HL-60/S4 (cell line): ENCODE measurements around the gene NAP1L2.
"Not testable (repeated sequence)": the region's sequence is repeated elsewhere in the genome, so short reads cannot be mapped to it uniquely, and the experiment has no call there.

Source experiments
- in situ Hi-C: fragments of 300-500 bp; cut with MboI; formaldehyde crosslinking; loops from 2 replicates; pipeline ENCODE4 v1.14.3; 2022; ENCODE audit warnings: low sequenced_read_pairs

NAP1L2 gene, protein sequence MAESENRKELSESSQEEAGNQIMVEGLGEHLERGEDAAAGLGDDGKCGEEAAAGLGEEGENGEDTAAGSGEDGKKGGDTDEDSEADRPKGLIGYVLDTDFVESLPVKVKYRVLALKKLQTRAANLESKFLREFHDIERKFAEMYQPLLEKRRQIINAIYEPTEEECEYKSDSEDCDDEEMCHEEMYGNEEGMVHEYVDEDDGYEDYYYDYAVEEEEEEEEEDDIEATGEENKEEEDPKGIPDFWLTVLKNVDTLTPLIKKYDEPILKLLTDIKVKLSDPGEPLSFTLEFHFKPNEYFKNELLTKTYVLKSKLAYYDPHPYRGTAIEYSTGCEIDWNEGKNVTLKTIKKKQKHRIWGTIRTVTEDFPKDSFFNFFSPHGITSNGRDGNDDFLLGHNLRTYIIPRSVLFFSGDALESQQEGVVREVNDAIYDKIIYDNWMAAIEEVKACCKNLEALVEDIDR

DNA sequence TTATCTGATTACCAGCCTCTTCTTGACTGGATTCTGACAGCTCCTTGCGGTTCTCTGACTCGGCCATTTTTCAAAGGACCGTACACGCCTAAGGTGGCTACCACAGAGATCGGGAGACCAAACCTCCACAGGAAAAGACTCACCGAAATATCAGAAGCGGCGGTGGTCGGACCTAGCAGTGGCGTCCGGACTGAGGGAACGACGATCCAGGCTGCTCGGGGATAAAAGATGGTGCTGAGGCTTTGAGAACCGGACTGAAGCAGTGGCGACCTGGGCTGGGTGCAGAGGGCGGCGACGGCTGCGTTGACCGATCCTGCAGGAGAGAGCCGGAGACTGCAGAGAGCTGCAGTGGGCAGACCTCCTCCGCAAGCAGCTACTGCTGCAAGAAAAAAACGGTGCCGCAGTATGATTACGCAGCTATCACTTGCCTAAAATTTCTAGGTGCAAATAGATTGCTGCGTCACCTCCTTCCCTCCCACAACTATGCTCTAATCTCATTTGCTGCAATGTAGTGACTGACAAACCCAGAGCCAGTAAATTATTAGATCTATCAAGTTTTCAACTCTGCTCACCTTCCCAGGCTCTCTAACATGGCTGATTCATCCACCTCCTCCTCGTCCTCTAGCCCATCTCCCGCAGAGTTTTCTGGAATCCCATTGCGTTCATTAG lies at the start of gene NAP1L2:
Gene NAP1L2, minus strand, starts transcription at position 426 of the 669 bp plus-strand sequence. Its CDS starts 359 bp downstream, at position 67.
- in situ Hi-C loops = no loop called here

DNA sequence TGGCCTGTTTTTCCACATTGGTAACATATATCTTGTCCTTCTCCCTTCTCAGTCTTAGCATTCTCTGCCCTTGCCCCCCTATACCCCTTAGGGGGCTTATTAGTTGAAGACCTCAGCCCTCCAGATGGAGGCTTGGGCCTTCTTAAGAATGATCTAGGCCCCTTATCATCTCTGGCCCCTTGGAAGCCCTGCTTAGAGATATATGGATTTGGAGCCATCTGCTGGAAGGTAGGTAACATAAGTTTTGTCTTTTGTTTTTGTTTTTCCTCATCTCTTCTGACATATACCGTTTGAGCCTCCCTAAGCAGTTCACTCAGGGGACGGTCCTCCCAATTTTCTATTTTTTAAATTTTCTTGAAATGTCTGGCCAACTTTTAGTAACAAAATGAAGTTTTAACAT lies 48.3 kb upstream of the NAP1L2 start:
- in situ Hi-C loops = no loop called here

DNA sequence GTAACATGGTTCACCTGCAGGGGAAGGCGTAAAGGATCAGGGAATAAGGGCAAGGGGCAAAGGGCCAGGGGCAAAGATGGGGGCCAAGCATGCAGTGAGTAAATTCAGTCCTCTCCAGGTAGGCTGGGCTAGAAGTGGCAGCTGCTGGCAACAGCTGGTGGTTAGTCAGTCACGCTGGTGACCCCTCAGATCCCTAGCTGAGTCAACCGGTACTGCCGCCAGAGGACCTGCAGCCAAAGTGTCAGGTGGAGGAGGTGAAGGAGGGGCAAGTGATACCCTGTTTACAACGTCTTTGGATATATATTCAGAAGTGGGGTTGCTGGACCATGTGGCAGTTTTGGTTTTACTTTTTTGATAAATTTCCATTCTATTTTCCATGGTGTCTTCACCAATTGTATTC lies 24.6 kb upstream of the NAP1L2 start:
- in situ Hi-C loops = no loop called here

DNA sequence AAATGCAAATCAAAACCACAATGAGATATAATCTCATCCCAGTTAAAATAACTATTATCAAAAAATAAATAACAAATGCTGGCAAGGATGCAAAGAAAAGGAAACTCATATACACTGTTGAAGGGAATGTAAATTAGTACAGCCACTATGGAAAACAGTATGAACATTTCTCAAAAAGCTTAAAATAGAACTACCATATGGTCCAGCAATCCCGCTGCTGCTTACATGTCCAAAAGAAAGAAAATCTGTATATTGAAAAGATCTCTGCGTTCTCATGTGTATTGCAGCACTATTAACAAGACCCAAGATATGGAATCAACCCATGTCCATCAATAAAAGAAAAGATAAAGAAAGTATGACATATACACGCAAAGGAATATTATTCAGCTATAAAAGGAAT lies 3.0 kb upstream of the NAP1L2 start:
- in situ Hi-C loops = no loop called here

DNA sequence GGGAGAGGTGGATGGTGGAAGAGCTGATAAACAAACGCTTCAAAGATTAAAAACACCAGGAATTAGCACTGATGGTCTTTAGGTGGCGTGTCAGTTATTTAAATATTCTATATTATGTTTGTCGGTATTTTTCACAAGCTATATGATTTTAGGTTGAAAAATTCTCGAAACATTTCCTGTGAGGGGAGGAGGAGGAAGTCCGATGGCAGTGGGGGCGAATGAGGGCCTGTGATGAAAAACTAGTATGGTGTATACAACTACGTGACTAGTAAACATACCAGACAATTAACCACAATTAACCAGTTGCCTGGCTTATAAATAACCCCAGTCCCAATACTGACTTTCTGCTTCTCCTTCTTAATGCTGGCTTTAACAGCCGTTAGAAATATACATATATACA lies 595 bp upstream of the NAP1L2 start:
- in situ Hi-C loops = no loop called here

DNA sequence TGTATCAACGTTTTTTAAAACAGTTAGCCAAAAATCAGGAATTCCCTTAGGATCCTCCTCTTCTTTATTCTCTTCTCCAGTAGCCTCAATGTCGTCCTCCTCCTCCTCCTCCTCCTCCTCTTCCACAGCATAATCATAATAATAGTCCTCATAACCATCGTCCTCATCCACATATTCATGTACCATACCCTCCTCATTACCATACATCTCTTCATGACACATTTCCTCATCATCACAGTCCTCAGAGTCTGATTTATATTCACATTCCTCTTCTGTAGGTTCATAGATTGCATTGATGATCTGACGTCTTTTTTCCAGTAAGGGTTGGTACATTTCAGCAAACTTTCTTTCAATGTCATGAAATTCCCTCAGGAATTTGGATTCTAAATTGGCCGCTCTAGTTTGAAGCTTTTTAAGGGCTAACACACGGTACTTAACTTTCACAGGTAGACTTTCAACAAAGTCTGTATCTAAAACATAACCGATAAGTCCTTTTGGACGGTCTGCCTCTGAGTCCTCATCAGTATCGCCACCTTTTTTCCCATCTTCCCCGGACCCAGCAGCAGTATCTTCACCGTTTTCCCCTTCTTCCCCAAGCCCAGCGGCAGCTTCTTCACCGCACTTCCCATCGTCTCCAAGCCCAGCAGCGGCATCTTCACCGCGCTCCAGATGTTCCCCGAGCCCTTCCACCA lies 771 bp downstream of the NAP1L2 start:
- in situ Hi-C loops = no loop called here

DNA sequence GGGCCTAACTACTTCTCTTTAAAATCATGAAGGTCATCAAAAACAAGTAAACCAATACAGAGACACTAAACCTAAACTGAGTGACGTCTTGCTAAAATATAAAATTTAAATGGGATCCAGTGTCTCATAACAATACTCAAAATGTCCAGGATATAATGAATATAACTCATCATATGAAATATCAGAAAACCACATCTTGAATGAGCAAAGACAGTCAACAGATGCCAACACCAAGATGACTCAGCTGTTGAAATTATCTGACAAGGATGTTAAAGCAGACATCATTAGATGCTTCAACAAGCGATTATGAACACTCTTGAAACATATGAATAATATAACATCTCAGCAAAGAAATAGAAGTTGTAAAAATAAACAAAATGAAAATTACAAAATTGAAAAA lies 8.3 kb downstream of the NAP1L2 start:
- in situ Hi-C loops = no loop called here

DNA sequence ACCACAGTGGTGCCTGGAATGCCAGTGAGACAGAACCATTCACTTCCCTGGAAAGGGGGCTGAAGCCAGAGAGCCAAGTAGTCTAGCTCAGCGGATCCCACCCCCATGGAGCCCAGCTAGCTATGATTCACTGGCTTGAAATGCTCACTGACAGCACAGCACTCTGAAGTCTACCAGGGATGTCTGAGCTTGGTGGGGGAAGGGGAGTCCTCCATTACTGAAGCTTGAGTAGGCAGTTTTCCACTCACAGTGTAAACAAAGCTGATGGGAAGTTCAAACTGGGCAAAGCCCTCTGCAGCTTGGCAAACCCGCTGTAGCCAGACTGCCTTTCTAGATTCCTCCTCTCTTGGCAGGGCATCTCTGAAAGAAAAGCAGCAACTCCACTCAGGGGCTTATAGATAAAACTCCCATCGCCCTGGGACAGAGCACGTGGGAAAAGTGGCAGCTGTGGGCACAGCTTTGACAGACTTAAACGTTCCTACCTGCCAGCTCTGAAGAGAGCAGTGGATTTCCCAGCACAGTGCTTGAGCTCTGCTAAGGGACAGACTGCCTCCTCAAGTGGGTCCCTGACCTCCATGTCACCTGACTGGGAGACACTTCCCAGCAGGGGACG lies 32.0 kb downstream of the NAP1L2 start:
- in situ Hi-C loops = no loop called here

DNA sequence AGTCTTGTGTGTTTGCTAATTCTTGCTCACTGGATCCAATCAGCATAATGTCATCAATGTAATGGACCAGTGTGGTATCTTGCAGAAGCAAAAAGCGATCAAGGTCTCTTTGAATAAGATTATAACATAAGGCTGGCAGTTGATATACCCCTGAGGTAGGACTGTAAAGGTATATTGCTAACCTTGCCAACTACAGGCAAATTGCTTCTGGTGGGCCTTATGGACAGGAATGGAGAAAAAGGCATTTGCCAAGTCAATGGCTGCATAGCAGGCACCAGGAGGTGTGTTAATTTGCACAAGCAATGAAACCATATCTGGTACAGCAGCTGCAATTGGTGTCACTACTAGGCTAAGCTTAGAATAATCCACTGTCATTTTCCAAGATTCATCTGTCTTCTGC lies 45.7 kb downstream of the NAP1L2 start:
- in situ Hi-C loops = not testable (repeated sequence)
